GM23338 (cell line): Measurements from ENCODE around the gene UBQLN1. TPM values are rescaled to one million over a fixed set of nuclear protein-coding genes. Genes with fewer than 3 reads are reported as not detected.

ENCODE experiments used
- ATAC-seq: fragments of 200-7000 bp; cut with Tn5 transposase; 3 replicates; pipeline ENCODE4 v1.9.1; 2020
- DNase-seq: peaks from one replicate; pipeline ENCODE4 v3.0.0-alpha.2; 2015; ENCODE audit warnings: low spot score
- H2AFZ ChIP-seq: fragments of 200-600 bp; sonication (generic); 2 replicates; pipeline ENCODE4 v1.8.0; 2016; ENCODE audit warnings: antibody characterized with exemption, mild to moderate bottlenecking, moderate library complexity
- H3F3A ChIP-seq: fragments of 200-600 bp; sonication (generic); replicated peaks from 2 replicates; pipeline ENCODE4 v1.8.0; 2017; ENCODE audit warnings: antibody characterized with exemption, mixed run types, low read depth
- H3K27ac ChIP-seq: fragments of 200-600 bp; sonication (generic); 2 replicates; pipeline ENCODE4 v1.6.1; 2016; ENCODE audit warnings: low read depth
- H3K27me3 ChIP-seq: fragments of 200-600 bp; sonication (generic); 2 replicates; pipeline ENCODE4 v1.8.0; 2016; ENCODE audit warnings: mild to moderate bottlenecking, mixed run types, moderate library complexity; ENCODE audit not compliant: insufficient read depth
- H3K36me3 ChIP-seq: fragments of 200-600 bp; sonication (generic); 2 replicates; pipeline ENCODE4 v1.8.0; 2016; ENCODE audit warnings: mild to moderate bottlenecking; ENCODE audit not compliant: insufficient read depth
- H3K4me1 ChIP-seq: fragments of 200-600 bp; sonication (generic); 2 replicates; pipeline ENCODE4 v1.8.0; 2016; ENCODE audit warnings: mild to moderate bottlenecking, moderate library complexity; ENCODE audit not compliant: insufficient read depth
- H3K4me2 ChIP-seq: fragments of 200-600 bp; sonication (generic); 2 replicates; pipeline ENCODE4 v1.7.1; 2017; ENCODE audit warnings: mixed run types
- H3K4me3 ChIP-seq: fragments of 200-600 bp; sonication (generic); 2 replicates; pipeline ENCODE4 v1.6.1; 2016; ENCODE audit warnings: mixed run types
- H3K79me2 ChIP-seq: fragments of 200-600 bp; sonication (generic); replicated peaks from 2 replicates; pipeline ENCODE4 v1.8.0; 2017; ENCODE audit warnings: mild to moderate bottlenecking; ENCODE audit not compliant: insufficient read depth
- H3K9me2 ChIP-seq: fragments of 200-600 bp; sonication (generic); 2 replicates; pipeline ENCODE4 v1.8.0; 2017; ENCODE audit not compliant: insufficient read depth
- H4K20me1 ChIP-seq: fragments of 200-600 bp; sonication (generic); replicated peaks from 2 replicates; pipeline ENCODE4 v1.8.0; 2017; ENCODE audit warnings: mild to moderate bottlenecking; ENCODE audit not compliant: insufficient read depth
- H3K27ac Mint-ChIP-seq: 2 replicates; pipeline ENCODE4 v1.8.0; 2020; ENCODE audit warnings: inconsistent platforms, mild to moderate bottlenecking, moderate library complexity, mixed read lengths
- H3K27me3 Mint-ChIP-seq: 3 replicates; pipeline ENCODE4 v1.8.0; 2022; ENCODE audit warnings: low read depth, mild to moderate bottlenecking, moderate library complexity, mixed read lengths, inconsistent platforms; ENCODE audit not compliant: insufficient read depth, poor library complexity
- H3K36me3 Mint-ChIP-seq: 3 replicates; pipeline ENCODE4 v1.8.0; 2021; ENCODE audit warnings: low read depth, mild to moderate bottlenecking, inconsistent platforms, moderate library complexity, mixed read lengths
- H3K4me1 Mint-ChIP-seq: 3 replicates; pipeline ENCODE4 v1.8.0; 2020; ENCODE audit warnings: mild to moderate bottlenecking, inconsistent platforms, mixed read lengths
- H3K4me3 Mint-ChIP-seq: 3 replicates; pipeline ENCODE4 v1.8.0; 2021; ENCODE audit warnings: moderate library complexity, mild to moderate bottlenecking, inconsistent platforms, mixed read lengths
- H3K9me3 Mint-ChIP-seq: 3 replicates; pipeline ENCODE4 v1.8.0; 2020; ENCODE audit warnings: moderate library complexity, mild to moderate bottlenecking, inconsistent platforms, mixed read lengths
- CREB1 ChIP-seq: fragments of 250-450 bp; sonication (Bioruptor Pico); IDR thresholded peaks from 2 replicates; pipeline ENCODE4 v1.5.0; 2020; ENCODE audit warnings: low read depth, mild to moderate bottlenecking, moderate library complexity
- ETS1 ChIP-seq: IDR thresholded peaks from 2 replicates; pipeline ENCODE4 v1.6.1; 2016; ENCODE audit warnings: antibody characterized with exemption
- EZH2 ChIP-seq: fragments of 200-600 bp; sonication (generic); IDR thresholded peaks from one replicate; pipeline ENCODE4 v1.8.0; 2017; ENCODE audit warnings: antibody characterized with exemption, mild to moderate bottlenecking, low read depth; ENCODE audit not compliant: unreplicated experiment
- EZH2phosphoT487 ChIP-seq: fragments of 200-600 bp; sonication (generic); IDR thresholded peaks from one replicate; pipeline ENCODE4 v1.8.1; 2018; ENCODE audit warnings: antibody characterized with exemption; ENCODE audit not compliant: unreplicated experiment
- JUNB ChIP-seq: IDR thresholded peaks from one replicate; pipeline ENCODE4 v1.6.1; 2016; ENCODE audit warnings: antibody characterized with exemption; ENCODE audit not compliant: unreplicated experiment
- NANOG ChIP-seq: IDR thresholded peaks from 2 replicates; pipeline ENCODE4 v1.6.1; 2016; ENCODE audit warnings: antibody characterized with exemption, borderline replicate concordance
- POLR2AphosphoS5 ChIP-seq: IDR thresholded peaks from 2 replicates; pipeline ENCODE4 v1.6.1; 2016; ENCODE audit warnings: antibody characterized with exemption, low read depth
- REST ChIP-seq: IDR thresholded peaks from one replicate; pipeline ENCODE4 v1.6.1; 2018; ENCODE audit warnings: antibody characterized with exemption; ENCODE audit not compliant: unreplicated experiment
- STAT1 ChIP-seq: IDR thresholded peaks from one replicate; pipeline ENCODE4 v1.6.1; 2016; ENCODE audit warnings: antibody characterized with exemption; ENCODE audit not compliant: unreplicated experiment
- ZNF114 ChIP-seq: fragments of 250-450 bp; sonication (Bioruptor Pico); IDR thresholded peaks from 2 replicates; pipeline ENCODE4 v1.5.0; 2020; ENCODE audit warnings: mild to moderate bottlenecking, moderate library complexity
- ZNF331 ChIP-seq: fragments of 250-450 bp; sonication (Bioruptor Pico); IDR thresholded peaks from 2 replicates; pipeline ENCODE4 v1.5.0; 2020; ENCODE audit warnings: low read depth, mild to moderate bottlenecking, moderate library complexity
- ZNF462 ChIP-seq: fragments of 250-450 bp; sonication (Bioruptor Pico); IDR thresholded peaks from 2 replicates; pipeline ENCODE4 v1.5.0; 2020; ENCODE audit warnings: mild to moderate bottlenecking, moderate library complexity
- polyA plus RNA-seq: library from polyadenylated mRNA; unstranded; fragments of >200 nt; fragmentation: Nextera tagmentation; extraction: Ambion mirVana; gene quantifications from 2 replicates; pipeline ENCODE4 v1.2.1, GENCODE V29; 2016
- total RNA-seq: library from RNA; depleted of rRNA; stranded (reverse); fragments of >200 nt; shearing (Covaris generic); gene quantifications from 2 replicates; pipeline ENCODE4 v1.2.3, GENCODE V29; 2014
- TF ChIP-seq, protein P1 (sequence below), 2 experiments: fragments of 200-600 bp in 1 of 2; sonication (generic) in 1 of 2; conservative IDR thresholded peaks; 2 replicates each; pipeline versions ENCODE4 v1.5.1 to v1.6.1; 2016 to 2017; ENCODE audit warnings: antibody characterized with exemption in 2 of 2, low read depth in 2 of 2, mild to moderate bottlenecking in 2 of 2, moderate library complexity in 1 of 2

UBQLN1 gene
- total and polyA plus RNA-seq, 2 experiments from 2014 or later = 90.5 to 168 TPM

DNA sequence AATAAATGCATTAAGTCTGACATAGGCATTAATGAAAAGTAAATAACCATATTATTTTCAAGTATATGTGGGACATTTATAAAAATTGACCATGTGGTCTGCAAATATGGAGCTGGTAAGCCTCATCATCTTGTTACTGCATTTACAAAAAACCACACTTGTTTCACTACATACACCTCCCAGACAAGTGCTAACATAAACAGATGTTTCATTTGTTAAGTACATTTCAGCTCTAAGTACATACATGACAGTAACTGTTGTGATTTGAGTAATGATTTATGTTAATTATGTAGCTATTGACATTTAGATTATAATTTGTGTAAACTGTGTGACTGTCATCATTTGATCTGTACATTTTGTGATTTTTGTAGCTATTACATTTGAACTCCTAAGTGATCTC is 70.9 kb downstream of the UBQLN1 start:
- Histone ChIP-seq H3K27ac (no peak overlapping the region), H3K79me2 (no peaks in the 10 kb centered on the region), H3K4me3 (no peak overlapping the region), H3K4me2 (no peak overlapping the region), H3F3A (no peaks in the 10 kb centered on the region), H3K9me2 (no peaks in the 10 kb centered on the region), H4K20me1 (no peaks in the 10 kb centered on the region), H3K4me1 (peaks cover 5% of the 10 kb centered on the region; the same call in 1 of the 2 replicates), H3K36me3 (no peaks in the 10 kb centered on the region), H3K27me3 (no peaks in the 10 kb centered on the region), H2AFZ (no peak overlapping the region)
- Mint-ChIP-seq H3K27me3 (peaks cover 5% of the 10 kb centered on the region), H3K9me3 (no peaks in the 10 kb centered on the region), H3K4me3 (no peak overlapping the region), H3K4me1 (peaks cover 15% of the 10 kb centered on the region), H3K27ac (no peak overlapping the region), H3K36me3 (no peaks in the 10 kb centered on the region)
- TF ChIP-seq STAT1 (no peak), EZH2phosphoT487 (no peak), REST (no peak), EZH2 (no peak), CREB1 (CRISPR knock-in tag) (no peak), POLR2AphosphoS5 (no peak), ZNF462 (CRISPR knock-in tag) (no peak), ETS1 (no peak), JUNB (no peak), ZNF114 (CRISPR knock-in tag) (no peak), NANOG (no peak), ZNF331 (CRISPR knock-in tag) (no peak)
- TF ChIP-seq, protein P1, sequence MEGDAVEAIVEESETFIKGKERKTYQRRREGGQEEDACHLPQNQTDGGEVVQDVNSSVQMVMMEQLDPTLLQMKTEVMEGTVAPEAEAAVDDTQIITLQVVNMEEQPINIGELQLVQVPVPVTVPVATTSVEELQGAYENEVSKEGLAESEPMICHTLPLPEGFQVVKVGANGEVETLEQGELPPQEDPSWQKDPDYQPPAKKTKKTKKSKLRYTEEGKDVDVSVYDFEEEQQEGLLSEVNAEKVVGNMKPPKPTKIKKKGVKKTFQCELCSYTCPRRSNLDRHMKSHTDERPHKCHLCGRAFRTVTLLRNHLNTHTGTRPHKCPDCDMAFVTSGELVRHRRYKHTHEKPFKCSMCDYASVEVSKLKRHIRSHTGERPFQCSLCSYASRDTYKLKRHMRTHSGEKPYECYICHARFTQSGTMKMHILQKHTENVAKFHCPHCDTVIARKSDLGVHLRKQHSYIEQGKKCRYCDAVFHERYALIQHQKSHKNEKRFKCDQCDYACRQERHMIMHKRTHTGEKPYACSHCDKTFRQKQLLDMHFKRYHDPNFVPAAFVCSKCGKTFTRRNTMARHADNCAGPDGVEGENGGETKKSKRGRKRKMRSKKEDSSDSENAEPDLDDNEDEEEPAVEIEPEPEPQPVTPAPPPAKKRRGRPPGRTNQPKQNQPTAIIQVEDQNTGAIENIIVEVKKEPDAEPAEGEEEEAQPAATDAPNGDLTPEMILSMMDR (conservative IDR thresholded peaks at IDR 0.05; ENCODE audit: low read depth in 2 of 2) = no peak
- ATAC-seq (no peak), DNase-seq (no peak)
